MM.1S (cell line): ENCODE measurements around the gene HIP1.

Source experiments
- DNase-seq: peaks from one replicate; pipeline ENCODE4 v3.0.0-alpha.2; 2015
- H2AFZ ChIP-seq: fragments of 300-600 bp; sonication (generic); 2 replicates; pipeline ENCODE4 v1.6.0; 2016; ENCODE audit warnings: antibody characterized with exemption, low read length
- H3F3A ChIP-seq: fragments of 300-600 bp; sonication (generic); 2 replicates; pipeline ENCODE4 v1.6.1; 2016; ENCODE audit warnings: mild to moderate bottlenecking, antibody characterized with exemption, low read length, moderate library complexity, mixed read lengths; ENCODE audit not compliant: insufficient read depth
- H3K27ac ChIP-seq: fragments of 300-600 bp; sonication (generic); 2 replicates; pipeline ENCODE4 v1.5.1; 2016; ENCODE audit warnings: mild to moderate bottlenecking, low read length
- H3K27me3 ChIP-seq: fragments of 300-600 bp; sonication (generic); replicated peaks from 2 replicates; pipeline ENCODE4 v1.6.0; 2016; ENCODE audit warnings: low read length; ENCODE audit not compliant: insufficient read depth
- H3K36me3 ChIP-seq: fragments of 300-600 bp; sonication (generic); replicated peaks from 2 replicates; pipeline ENCODE4 v1.6.1; 2016; ENCODE audit warnings: mild to moderate bottlenecking, low read length, mixed read lengths; ENCODE audit not compliant: insufficient read depth
- H3K4me1 ChIP-seq: fragments of 300-600 bp; sonication (generic); 2 replicates; pipeline ENCODE4 v1.6.1; 2016; ENCODE audit warnings: low read length, mixed read lengths
- H3K4me2 ChIP-seq: fragments of 300-600 bp; sonication (generic); 2 replicates; pipeline ENCODE4 v1.6.0; 2016; ENCODE audit warnings: low read depth, low read length
- H3K4me3 ChIP-seq: fragments of 300-600 bp; sonication (generic); 2 replicates; pipeline ENCODE4 v1.5.1; 2016; ENCODE audit warnings: low read length, mixed read lengths
- H3K79me2 ChIP-seq: fragments of 300-600 bp; sonication (generic); 2 replicates; pipeline ENCODE4 v1.6.1; 2016; ENCODE audit warnings: mixed run types, low read length, mixed read lengths
- H3K9ac ChIP-seq: fragments of 300-600 bp; sonication (generic); 2 replicates; pipeline ENCODE4 v1.6.1; 2016; ENCODE audit warnings: low read length, mixed read lengths
- H3K9me2 ChIP-seq: fragments of 300-600 bp; sonication (generic); replicated peaks from 2 replicates; pipeline ENCODE4 v1.6.1; 2016; ENCODE audit warnings: mild to moderate bottlenecking, low read length, mixed read lengths; ENCODE audit not compliant: insufficient read depth
- H3K9me3 ChIP-seq: fragments of 300-600 bp; sonication (generic); replicated peaks from 2 replicates; pipeline ENCODE4 v1.6.1; 2016; ENCODE audit warnings: mild to moderate bottlenecking, low read length, mixed read lengths; ENCODE audit not compliant: insufficient read depth
- H4K20me1 ChIP-seq: fragments of 300-600 bp; sonication (generic); 2 replicates; pipeline ENCODE4 v1.6.1; 2016; ENCODE audit warnings: mild to moderate bottlenecking, low read length, moderate library complexity, mixed read lengths; ENCODE audit not compliant: insufficient read depth
- EZH2 ChIP-seq: fragments of 300-600 bp; sonication (generic); optimal IDR thresholded peaks from 2 replicates; pipeline ENCODE3; 2017; ENCODE audit warnings: low read depth, mild to moderate bottlenecking, antibody characterized with exemption, low read length, mixed read lengths
- EZH2phosphoT487 ChIP-seq: fragments of 300-600 bp; sonication (generic); IDR thresholded peaks from 2 replicates; pipeline ENCODE4 v1.6.1; 2018; ENCODE audit warnings: antibody characterized with exemption, low read length
- TF ChIP-seq, protein P1 (sequence below): fragments of 300-600 bp; sonication (generic); IDR thresholded peaks from 2 replicates; pipeline ENCODE4 v1.5.1; 2016; ENCODE audit warnings: antibody characterized with exemption, low read length, mixed read lengths

The HIP1 gene

GRCh38 chr7:75640201-75640600 lies 98.5 kb downstream of the HIP1 start:
- Histone ChIP-seq H3K9me3 (no peaks in the 10 kb centered on the region), H3K36me3 (no peaks in the 10 kb centered on the region), H3K79me2 (no peaks in the 10 kb centered on the region), H3K4me2 (peak overlapping the region; percentile 84; the same call in 1 of the 2 replicates), H4K20me1 (no peaks in the 10 kb centered on the region), H3K9ac (no peak overlapping the region), H3K4me3 (no peak overlapping the region), H3K4me1 (no peaks in the 10 kb centered on the region), H3K27ac (no peak overlapping the region), H3K9me2 (no peaks in the 10 kb centered on the region), H3K27me3 (no peaks in the 10 kb centered on the region), H2AFZ (no peak overlapping the region), H3F3A (no peaks in the 10 kb centered on the region)
- no peak for TF ChIP-seq EZH2
- TF ChIP-seq, protein P1, sequence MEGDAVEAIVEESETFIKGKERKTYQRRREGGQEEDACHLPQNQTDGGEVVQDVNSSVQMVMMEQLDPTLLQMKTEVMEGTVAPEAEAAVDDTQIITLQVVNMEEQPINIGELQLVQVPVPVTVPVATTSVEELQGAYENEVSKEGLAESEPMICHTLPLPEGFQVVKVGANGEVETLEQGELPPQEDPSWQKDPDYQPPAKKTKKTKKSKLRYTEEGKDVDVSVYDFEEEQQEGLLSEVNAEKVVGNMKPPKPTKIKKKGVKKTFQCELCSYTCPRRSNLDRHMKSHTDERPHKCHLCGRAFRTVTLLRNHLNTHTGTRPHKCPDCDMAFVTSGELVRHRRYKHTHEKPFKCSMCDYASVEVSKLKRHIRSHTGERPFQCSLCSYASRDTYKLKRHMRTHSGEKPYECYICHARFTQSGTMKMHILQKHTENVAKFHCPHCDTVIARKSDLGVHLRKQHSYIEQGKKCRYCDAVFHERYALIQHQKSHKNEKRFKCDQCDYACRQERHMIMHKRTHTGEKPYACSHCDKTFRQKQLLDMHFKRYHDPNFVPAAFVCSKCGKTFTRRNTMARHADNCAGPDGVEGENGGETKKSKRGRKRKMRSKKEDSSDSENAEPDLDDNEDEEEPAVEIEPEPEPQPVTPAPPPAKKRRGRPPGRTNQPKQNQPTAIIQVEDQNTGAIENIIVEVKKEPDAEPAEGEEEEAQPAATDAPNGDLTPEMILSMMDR, result no peak
- no peak for DNase-seq

- H3K4me1 ChIP-seq, result no peaks in the 10 kb centered on the region
- H3K4me3 ChIP-seq, result peak overlapping the region; percentile 75
- no peak for DNase-seq
- peak overlapping the region; percentile 84 for H3K4me2 ChIP-seq
- no peaks in the 10 kb centered on the region for H3K79me2 ChIP-seq
- TF ChIP-seq, protein P1, result no peak
- TF ChIP-seq EZH2phosphoT487, result no peak
- TF ChIP-seq EZH2, result no peak
- H3K36me3 ChIP-seq, result no peaks in the 10 kb centered on the region
- peak overlapping the region; percentile 72 for H2AFZ ChIP-seq
- H3K27ac ChIP-seq, result no peak overlapping the region
- no peaks in the 10 kb centered on the region for H4K20me1 ChIP-seq
- no peaks in the 10 kb centered on the region for H3K27me3 ChIP-seq
- H3K9ac ChIP-seq, result peak overlapping the region; percentile 63; the same call in 1 of the 2 replicates
- no peaks in the 10 kb centered on the region for H3K9me2 ChIP-seq
- H3F3A ChIP-seq, result no peaks in the 10 kb centered on the region
- no peaks in the 10 kb centered on the region for H3K9me3 ChIP-seq
These were observed 98.9 kb downstream of the HIP1 start for GRCh38 chr7:75639886-75640190.

DNA sequence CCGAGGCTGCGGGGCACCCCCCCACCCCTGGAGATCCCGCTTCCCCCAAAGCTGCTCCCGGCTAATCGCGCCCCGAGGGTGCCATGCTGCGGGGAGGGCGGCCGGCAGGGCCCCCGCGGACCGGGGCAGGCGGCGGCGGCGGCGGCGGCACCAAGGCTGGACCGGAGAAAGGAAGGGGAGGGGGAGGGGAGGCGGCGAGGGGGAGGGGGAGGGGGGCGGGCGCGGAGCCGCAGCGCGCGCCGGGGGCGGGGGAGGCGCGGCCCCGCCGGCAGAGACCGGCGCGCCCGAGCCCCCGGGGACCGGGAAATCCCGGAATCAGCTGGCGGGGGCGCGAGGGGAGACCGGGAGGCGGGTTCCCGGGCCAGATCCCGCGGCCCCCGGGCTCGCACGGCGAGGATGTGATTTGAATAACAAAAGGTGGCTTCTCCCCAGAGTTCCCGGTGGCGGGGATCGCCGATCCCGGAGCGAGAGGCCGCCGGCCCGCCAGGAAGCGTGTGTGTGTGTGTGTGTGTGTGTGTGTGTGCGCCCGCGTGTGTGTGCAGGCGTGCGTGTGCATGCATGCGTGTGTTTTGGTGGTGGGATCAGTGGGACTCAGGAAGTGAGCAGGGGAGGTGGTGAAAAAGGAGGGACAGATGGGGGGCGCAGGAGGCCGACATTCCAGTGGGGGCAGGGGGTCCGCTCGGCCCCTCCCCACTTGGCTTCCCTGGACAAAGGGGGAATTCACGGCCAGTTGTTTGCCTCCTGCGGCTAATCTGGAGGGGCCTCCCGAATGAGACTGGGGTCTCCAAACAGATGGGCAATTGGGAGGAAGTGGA lies 99.5 kb downstream of the HIP1 start:
- no peaks in the 10 kb centered on the region for H3K36me3 ChIP-seq
- H3K27ac ChIP-seq, result no peak overlapping the region
- no peaks in the 10 kb centered on the region for H3K9me3 ChIP-seq
- DNase-seq, result no peak
- no peaks in the 10 kb centered on the region for H3F3A ChIP-seq
- peak overlapping the region; percentile 72 for H2AFZ ChIP-seq
- H3K9me2 ChIP-seq, result no peaks in the 10 kb centered on the region
- no peaks in the 10 kb centered on the region for H3K4me1 ChIP-seq
- H4K20me1 ChIP-seq, result no peaks in the 10 kb centered on the region
- TF ChIP-seq EZH2 (no peak), EZH2phosphoT487 (no peak)
- TF ChIP-seq, protein P1, result no peak
- peak overlapping the region; percentile 84 for H3K4me2 ChIP-seq
- peak overlapping the region; percentile 75 for H3K4me3 ChIP-seq
- no peaks in the 10 kb centered on the region for H3K79me2 ChIP-seq
- no peaks in the 10 kb centered on the region for H3K27me3 ChIP-seq
- peak overlapping the region; percentile 63; the same call in 1 of the 2 replicates for H3K9ac ChIP-seq
